ENCODE measurements around the gene FYN.

Gene FYN

GRCh38 chr6:111806561-111807497, 66.4 kb downstream of the FYN start:
- DNase-seq (ENCODE audit: low read depth in 2 of 2) = no peak

GRCh38 chr6:111806165-111806547, 67.1 kb downstream of the FYN start:
- no peak for DNase-seq (ENCODE audit: low read depth in 2 of 2)

- peak in 1 of 2 experiments; percentile 50 for DNase-seq (ENCODE audit: low read depth in 2 of 2)
Measured at GRCh38 chr6:111805511-111806164, 67.6 kb downstream of the FYN start.

GRCh38 chr6:111804627-111805235, 68.5 kb downstream of the FYN start:
- peak in 1 of 2 experiments; percentile 55 for DNase-seq (ENCODE audit: low read depth in 2 of 2)

GRCh38 chr6:111803804-111804203, 69.4 kb downstream of the FYN start:
- no peak for DNase-seq (ENCODE audit: low read depth in 2 of 2)

GRCh38 chr6:111803371-111803770, 69.9 kb downstream of the FYN start:
- no peak for DNase-seq (ENCODE audit: low read depth in 2 of 2)

- DNase-seq (ENCODE audit: low read depth in 2 of 2) = no peak
Measured at GRCh38 chr6:111802720-111803330, 70.4 kb downstream of the FYN start.

GRCh38 chr6:111802015-111802414, 71.2 kb downstream of the FYN start:
- no peak for DNase-seq (ENCODE audit: low read depth in 2 of 2)

GRCh38 chr6:111800821-111801220, 72.4 kb downstream of the FYN start:
- no peak for DNase-seq (ENCODE audit: low read depth in 2 of 2)

- no peak for DNase-seq (ENCODE audit: low read depth in 2 of 2)
Measured at GRCh38 chr6:111800259-111800765, 72.9 kb downstream of the FYN start.

GRCh38 chr6:111799576-111800258, 73.5 kb downstream of the FYN start:
- no peak for DNase-seq (ENCODE audit: low read depth in 2 of 2)

GRCh38 chr6:111798281-111798725, 74.9 kb downstream of the FYN start:
- DNase-seq (ENCODE audit: low read depth in 2 of 2) = no peak

- no peak for DNase-seq (ENCODE audit: low read depth in 2 of 2)
Measured at GRCh38 chr6:111796310-111796918, 76.8 kb downstream of the FYN start.

GRCh38 chr6:111795558-111795957, 77.7 kb downstream of the FYN start:
- no peak for DNase-seq (ENCODE audit: low read depth in 2 of 2)

GRCh38 chr6:111794727-111795452, 78.4 kb downstream of the FYN start:
- no peak for DNase-seq (ENCODE audit: low read depth in 2 of 2)

- DNase-seq (ENCODE audit: low read depth in 2 of 2) = no peak
Measured at GRCh38 chr6:111794300-111794699, 79.0 kb downstream of the FYN start.

- DNase-seq (ENCODE audit: low read depth in 2 of 2) = peak in 1 of 2 experiments; percentile 35
Measured at GRCh38 chr6:111793711-111794111, 79.5 kb downstream of the FYN start.

GRCh38 chr6:111792914-111793700, 80.1 kb downstream of the FYN start:
- no peak for DNase-seq (ENCODE audit: low read depth in 2 of 2)

- DNase-seq (ENCODE audit: low read depth in 2 of 2) = no peak
Measured at GRCh38 chr6:111792241-111792640, 81.0 kb downstream of the FYN start.
